Heart left ventricle (tissue), 13 donors: ENCODE data around the gene MAGIX.

Experiments used
- POLR2A ChIP-seq, 2 donors: fragments of 450-650 bp; IDR thresholded peaks; one replicate each; pipeline ENCODE4 v1.6.1; 2017; ENCODE audit warnings: antibody characterized with exemption in 2 of 2, mild to moderate bottlenecking in 2 of 2, moderate library complexity in 2 of 2
- TF ChIP-seq, protein P1 (sequence below), 12 donors: fragments of 200-600 bp; sonication (generic) in 4 of 12; IDR thresholded peaks; one replicate each; pipeline versions ENCODE4 v1.5.0 to v1.8.0; 2018 to 2022; ENCODE audit warnings: antibody characterized with exemption in 12 of 12, mild to moderate bottlenecking in 5 of 12
- donor health status: ischemic (EF 13 %, LVEDD 7.1; RV severe dilation, severe dysfunction).
- donor health status: DM: no; HTN: yes; CAD: no.
- donor health status: DM: no; HTN: no; CAD: no.
- donor health status: ischemic (EF 25% LVEDD 6.9; RV normal size, moderate dysfunction).
- donor health status: ischemic (EF 25% LVEDD 5.7; RV mildly dilated, moderate dysfunction).
- donor health status: ischemic (EF 35%, LVEDD 5.7; RV mildly dilated, moderate dysfunction).
- donor health status: nonischemic (EF 11% LVEDD 7.7; RV severe dilation, severe dysfunction).
- donor health status: DM: yes; HTN: yes; CAD: no.
- donor health status: PGD.
- donor health status: ischemic (EF 29% LVEDD 5.4; RV normal size, mild dysfunction).
- donor health status: nonischemic (EF 23%, LVEDD 6.1; RV moderate dilation, normal function).

DNA sequence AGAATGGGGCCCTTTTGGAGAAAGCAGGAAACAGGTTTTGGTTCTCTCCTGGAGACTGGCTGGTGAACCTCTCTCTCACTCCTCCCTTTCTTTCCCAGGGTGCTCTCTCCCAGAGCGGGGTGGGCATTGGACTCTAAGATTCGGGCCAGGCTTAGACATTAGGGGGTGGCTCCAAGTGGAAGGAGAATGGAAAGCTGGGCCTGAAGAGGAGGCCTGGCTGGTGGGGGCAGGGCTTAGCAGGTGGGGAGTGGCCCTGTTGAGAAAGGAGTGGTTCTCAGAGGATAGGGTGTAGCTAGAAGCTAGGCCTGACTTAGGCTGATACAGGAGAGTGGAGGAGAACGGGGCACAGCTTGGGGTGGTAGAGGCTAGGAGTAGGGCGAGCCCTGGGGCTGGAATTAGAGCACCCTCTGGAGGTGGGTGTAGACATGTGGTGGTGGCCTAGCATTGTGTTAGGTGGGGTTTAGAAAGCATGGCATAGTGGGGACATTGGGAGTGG, 14.8 kb downstream of the MAGIX start:
- TF ChIP-seq, protein P1, sequence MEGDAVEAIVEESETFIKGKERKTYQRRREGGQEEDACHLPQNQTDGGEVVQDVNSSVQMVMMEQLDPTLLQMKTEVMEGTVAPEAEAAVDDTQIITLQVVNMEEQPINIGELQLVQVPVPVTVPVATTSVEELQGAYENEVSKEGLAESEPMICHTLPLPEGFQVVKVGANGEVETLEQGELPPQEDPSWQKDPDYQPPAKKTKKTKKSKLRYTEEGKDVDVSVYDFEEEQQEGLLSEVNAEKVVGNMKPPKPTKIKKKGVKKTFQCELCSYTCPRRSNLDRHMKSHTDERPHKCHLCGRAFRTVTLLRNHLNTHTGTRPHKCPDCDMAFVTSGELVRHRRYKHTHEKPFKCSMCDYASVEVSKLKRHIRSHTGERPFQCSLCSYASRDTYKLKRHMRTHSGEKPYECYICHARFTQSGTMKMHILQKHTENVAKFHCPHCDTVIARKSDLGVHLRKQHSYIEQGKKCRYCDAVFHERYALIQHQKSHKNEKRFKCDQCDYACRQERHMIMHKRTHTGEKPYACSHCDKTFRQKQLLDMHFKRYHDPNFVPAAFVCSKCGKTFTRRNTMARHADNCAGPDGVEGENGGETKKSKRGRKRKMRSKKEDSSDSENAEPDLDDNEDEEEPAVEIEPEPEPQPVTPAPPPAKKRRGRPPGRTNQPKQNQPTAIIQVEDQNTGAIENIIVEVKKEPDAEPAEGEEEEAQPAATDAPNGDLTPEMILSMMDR (IDR thresholded peaks at IDR 0.05) = peak in 1 of 12 donors; percentile 9
- TF ChIP-seq POLR2A (IDR thresholded peaks at IDR 0.05) = no peak
